Panc1 (cell line): ENCODE results near the gene PM20D2. TPM values are rescaled to one million over a fixed set of nuclear protein-coding genes. Genes with fewer than 3 reads are reported as not detected.

Experiments
- ATAC-seq: fragments of 200-7000 bp; cut with Tn5 transposase; 2 replicates; pipeline ENCODE4 v1.9.1; 2020; ENCODE audit warnings: mild to moderate bottlenecking, moderate library complexity
- BruUV-seq: library from RNA; stranded (reverse); fragments of 400-500 nt; replicated peaks from 2 replicates; lab custom pipeline; 2021; lab: Mats Ljungman, UMichigan
- CTCF ChIA-PET: fragments of 300-600 bp; sonication (Branson Sonifier 250); formaldehyde crosslinking; loops from one replicate; lab custom pipeline; 2022; ENCODE audit warnings: antibody characterized with exemption; lab: Charles Lee
- POLR2A ChIA-PET: fragments of 300-600 bp; sonication (Branson Sonifier 250); formaldehyde crosslinking; loops from one replicate; lab custom pipeline; 2022; ENCODE audit warnings: antibody characterized with exemption; lab: Charles Lee
- DNase-seq: peaks from one replicate; pipeline ENCODE4 v3.0.0-alpha.2; 2010; ENCODE audit warnings: low read depth, low spot score
- H3K27ac ChIP-seq: 2 replicates; pipeline ENCODE4 v1.5.1; 2011; ENCODE audit warnings: mild to moderate bottlenecking, low read length, inconsistent platforms
- H3K27me3 ChIP-seq: fragments of 200-500 bp; sonication (Bioruptor generic); 2 replicates; pipeline ENCODE4 v1.6.0; 2014; ENCODE audit warnings: low read length, inconsistent platforms; ENCODE audit not compliant: control insufficient read depth, insufficient read depth
- H3K36me3 ChIP-seq: fragments of 200-500 bp; sonication (Bioruptor generic); 2 replicates; pipeline ENCODE4 v1.5.1; 2014; ENCODE audit warnings: inconsistent platforms, mild to moderate bottlenecking, low read length, moderate library complexity; ENCODE audit not compliant: control insufficient read depth, insufficient read depth
- H3K4me1 ChIP-seq: 2 replicates; pipeline ENCODE4 v1.5.1; 2011; ENCODE audit warnings: inconsistent platforms, mild to moderate bottlenecking, low read length, moderate library complexity; ENCODE audit not compliant: control insufficient read depth, insufficient read depth
- H3K4me3 ChIP-seq, 2 experiments: 2 replicates each; pipeline ENCODE4 v1.5.1; 2011 to 2012; ENCODE audit warnings: low read depth in 2 of 2, low read length in 2 of 2, mild to moderate bottlenecking in 2 of 2, inconsistent platforms in 1 of 2, moderate library complexity in 1 of 2
- H3K9me3 ChIP-seq: fragments of 200-500 bp; sonication (Bioruptor generic); 2 replicates; pipeline ENCODE4 v1.5.1; 2014; ENCODE audit warnings: low read depth, mild to moderate bottlenecking, inconsistent platforms, low read length, moderate library complexity; ENCODE audit not compliant: control insufficient read depth, insufficient read depth
- POLR2AphosphoS5 ChIP-seq: IDR thresholded peaks from 2 replicates; pipeline ENCODE4 v1.6.1; 2012; ENCODE audit warnings: mild to moderate bottlenecking, low read depth, low read length, moderate library complexity
- TCF7L2 ChIP-seq: IDR thresholded peaks from 2 replicates; pipeline ENCODE4 v1.6.1; 2011; ENCODE audit warnings: mild to moderate bottlenecking, low read depth, low read length, inconsistent platforms
- in situ Hi-C: cut with HindIII; loops from 2 replicates; pipeline ENCODE4 v1.10.0; 2016; ENCODE audit warnings: low sequenced_read_pairs, low pct_unique_long_range_greater_than_20kb
- intact Hi-C: fragments of 100-400 bp; cut with micrococcal nuclease; formaldehyde crosslinking; loops from one replicate; pipeline ENCODE4 v1.10.0; 2022; ENCODE audit not compliant: unreplicated experiment
- total RNA-seq: library from RNA; stranded (reverse); gene quantifications from one replicate; pipeline ENCODE4 v1.2.1, GENCODE V29; 2021; ENCODE audit not compliant: unreplicated experiment
- TF ChIP-seq, protein P1 (sequence below), 2 experiments: IDR thresholded peaks; 2 replicates each; pipeline ENCODE4 v1.6.1; 2011 to 2012; ENCODE audit warnings: low read depth in 2 of 2, control low read depth in 1 of 2, low read length in 1 of 2, mild to moderate bottlenecking in 1 of 2, moderate library complexity in 1 of 2; ENCODE audit not compliant: insufficient read depth in 1 of 2

Gene PM20D2
- total RNA-seq, 1 experiment from 2014 or later: 13.6 TPM

- Histone ChIP-seq H3K27me3 (peaks cover 18% of the 10 kb centered on the region), H3K27ac (no peak overlapping the region), H3K4me1 (no peaks in the 10 kb centered on the region), H3K4me3 (no peak overlapping the region), H3K36me3 (no peaks in the 10 kb centered on the region), H3K9me3 (no peaks in the 10 kb centered on the region)
- in situ Hi-C loops: no loop called here
- DNase-seq: no peak
- TF ChIP-seq POLR2AphosphoS5 (no peak), TCF7L2 (no peak)
- TF ChIP-seq, protein P1, sequence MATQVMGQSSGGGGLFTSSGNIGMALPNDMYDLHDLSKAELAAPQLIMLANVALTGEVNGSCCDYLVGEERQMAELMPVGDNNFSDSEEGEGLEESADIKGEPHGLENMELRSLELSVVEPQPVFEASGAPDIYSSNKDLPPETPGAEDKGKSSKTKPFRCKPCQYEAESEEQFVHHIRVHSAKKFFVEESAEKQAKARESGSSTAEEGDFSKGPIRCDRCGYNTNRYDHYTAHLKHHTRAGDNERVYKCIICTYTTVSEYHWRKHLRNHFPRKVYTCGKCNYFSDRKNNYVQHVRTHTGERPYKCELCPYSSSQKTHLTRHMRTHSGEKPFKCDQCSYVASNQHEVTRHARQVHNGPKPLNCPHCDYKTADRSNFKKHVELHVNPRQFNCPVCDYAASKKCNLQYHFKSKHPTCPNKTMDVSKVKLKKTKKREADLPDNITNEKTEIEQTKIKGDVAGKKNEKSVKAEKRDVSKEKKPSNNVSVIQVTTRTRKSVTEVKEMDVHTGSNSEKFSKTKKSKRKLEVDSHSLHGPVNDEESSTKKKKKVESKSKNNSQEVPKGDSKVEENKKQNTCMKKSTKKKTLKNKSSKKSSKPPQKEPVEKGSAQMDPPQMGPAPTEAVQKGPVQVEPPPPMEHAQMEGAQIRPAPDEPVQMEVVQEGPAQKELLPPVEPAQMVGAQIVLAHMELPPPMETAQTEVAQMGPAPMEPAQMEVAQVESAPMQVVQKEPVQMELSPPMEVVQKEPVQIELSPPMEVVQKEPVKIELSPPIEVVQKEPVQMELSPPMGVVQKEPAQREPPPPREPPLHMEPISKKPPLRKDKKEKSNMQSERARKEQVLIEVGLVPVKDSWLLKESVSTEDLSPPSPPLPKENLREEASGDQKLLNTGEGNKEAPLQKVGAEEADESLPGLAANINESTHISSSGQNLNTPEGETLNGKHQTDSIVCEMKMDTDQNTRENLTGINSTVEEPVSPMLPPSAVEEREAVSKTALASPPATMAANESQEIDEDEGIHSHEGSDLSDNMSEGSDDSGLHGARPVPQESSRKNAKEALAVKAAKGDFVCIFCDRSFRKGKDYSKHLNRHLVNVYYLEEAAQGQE (IDR thresholded peaks at IDR 0.05; ENCODE audit: insufficient read depth in 1 of 2, low read depth in 2 of 2, low read length in 1 of 2): no peak
- intact Hi-C loops: no loop called here
- BruUV-seq: no TSS peak
- no peak for ATAC-seq
- ChIA-PET CTCF (no interaction called here), POLR2A (no interaction called here)
Measured at GRCh38 chr6:89214197-89214596, 68.3 kb downstream of the PM20D2 start.

Other genes with a start within 250 kb of the PM20D2 start
- 21.2 TPM for gene RNGTT, start 182.4 kb upstream of the PM20D2 start, total RNA-seq
- gene PNRC1, start 65.3 kb upstream of the PM20D2 start, total RNA-seq: 63.5 TPM
- gene SRSF12, start 28.0 kb upstream of the PM20D2 start, total RNA-seq: 0.28 TPM
- not detected for gene GABRR1, start 71.3 kb downstream of the PM20D2 start, total RNA-seq
- gene GABRR2, start 169.2 kb downstream of the PM20D2 start, total RNA-seq: 0.18 TPM
- 30.5 TPM for gene UBE2J1, start 206.7 kb downstream of the PM20D2 start, total RNA-seq